ENCODE measurements around the gene FPR3. TPM values are rescaled to one million over a fixed set of nuclear protein-coding genes. Genes with fewer than 3 reads are reported as not detected.

The FPR3 gene
- polyA plus RNA-seq, 1 donor from 2014 or later: not detected

DNA sequence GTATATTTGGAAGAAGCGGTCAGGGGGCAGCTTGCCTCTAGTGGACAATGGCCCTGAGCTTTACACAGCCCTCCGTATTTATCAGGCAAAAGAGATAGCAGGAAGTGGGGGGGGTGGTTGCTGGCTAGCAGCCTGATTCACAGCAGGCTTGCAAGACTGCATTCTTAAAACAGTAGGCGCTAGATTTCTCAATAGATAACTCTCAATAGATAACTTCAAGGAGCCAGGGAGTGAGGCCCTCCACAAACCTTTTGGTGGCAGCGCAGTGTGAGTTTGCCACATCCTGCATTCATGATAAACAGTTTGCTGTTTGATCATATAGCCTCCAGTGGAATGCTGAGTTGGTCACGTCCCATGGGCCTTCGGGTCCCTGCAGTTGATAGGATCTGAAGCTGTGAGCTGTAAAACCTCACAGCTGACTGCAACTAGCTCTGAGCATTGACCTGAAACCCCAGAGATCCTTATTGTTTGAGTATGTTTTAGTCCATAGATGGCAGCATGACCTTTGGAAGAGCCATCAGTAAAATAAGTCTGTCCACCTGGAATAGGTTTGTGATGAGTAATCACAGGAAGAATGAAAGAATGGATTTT is 12.2 kb downstream of the FPR3 start:
- TF ChIP-seq MXI1 (conservative IDR thresholded peaks at IDR 0.05; ENCODE audit: poor library complexity, severe bottlenecking) (no peak), EZH2 (IDR thresholded peaks at IDR 0.05; ENCODE audit: borderline replicate concordance, insufficient read depth, low read length, poor library complexity, severe bottlenecking) (no peak), EP300 (conservative IDR thresholded peaks at IDR 0.05; ENCODE audit: poor library complexity, severe bottlenecking) (no peak), TAF1 (IDR thresholded peaks at IDR 0.05; ENCODE audit: low read depth) (no peak), SMC3 (conservative IDR thresholded peaks at IDR 0.05; ENCODE audit: poor library complexity) (no peak), RAD21 (conservative IDR thresholded peaks at IDR 0.05) (no peak), POLR2AphosphoS5 (IDR thresholded peaks at IDR 0.05) (no peak)
- TF ChIP-seq, protein P1, sequence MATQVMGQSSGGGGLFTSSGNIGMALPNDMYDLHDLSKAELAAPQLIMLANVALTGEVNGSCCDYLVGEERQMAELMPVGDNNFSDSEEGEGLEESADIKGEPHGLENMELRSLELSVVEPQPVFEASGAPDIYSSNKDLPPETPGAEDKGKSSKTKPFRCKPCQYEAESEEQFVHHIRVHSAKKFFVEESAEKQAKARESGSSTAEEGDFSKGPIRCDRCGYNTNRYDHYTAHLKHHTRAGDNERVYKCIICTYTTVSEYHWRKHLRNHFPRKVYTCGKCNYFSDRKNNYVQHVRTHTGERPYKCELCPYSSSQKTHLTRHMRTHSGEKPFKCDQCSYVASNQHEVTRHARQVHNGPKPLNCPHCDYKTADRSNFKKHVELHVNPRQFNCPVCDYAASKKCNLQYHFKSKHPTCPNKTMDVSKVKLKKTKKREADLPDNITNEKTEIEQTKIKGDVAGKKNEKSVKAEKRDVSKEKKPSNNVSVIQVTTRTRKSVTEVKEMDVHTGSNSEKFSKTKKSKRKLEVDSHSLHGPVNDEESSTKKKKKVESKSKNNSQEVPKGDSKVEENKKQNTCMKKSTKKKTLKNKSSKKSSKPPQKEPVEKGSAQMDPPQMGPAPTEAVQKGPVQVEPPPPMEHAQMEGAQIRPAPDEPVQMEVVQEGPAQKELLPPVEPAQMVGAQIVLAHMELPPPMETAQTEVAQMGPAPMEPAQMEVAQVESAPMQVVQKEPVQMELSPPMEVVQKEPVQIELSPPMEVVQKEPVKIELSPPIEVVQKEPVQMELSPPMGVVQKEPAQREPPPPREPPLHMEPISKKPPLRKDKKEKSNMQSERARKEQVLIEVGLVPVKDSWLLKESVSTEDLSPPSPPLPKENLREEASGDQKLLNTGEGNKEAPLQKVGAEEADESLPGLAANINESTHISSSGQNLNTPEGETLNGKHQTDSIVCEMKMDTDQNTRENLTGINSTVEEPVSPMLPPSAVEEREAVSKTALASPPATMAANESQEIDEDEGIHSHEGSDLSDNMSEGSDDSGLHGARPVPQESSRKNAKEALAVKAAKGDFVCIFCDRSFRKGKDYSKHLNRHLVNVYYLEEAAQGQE (IDR thresholded peaks at IDR 0.05; ENCODE audit: borderline replicate concordance): no peak
- TF ChIP-seq, protein P2, sequence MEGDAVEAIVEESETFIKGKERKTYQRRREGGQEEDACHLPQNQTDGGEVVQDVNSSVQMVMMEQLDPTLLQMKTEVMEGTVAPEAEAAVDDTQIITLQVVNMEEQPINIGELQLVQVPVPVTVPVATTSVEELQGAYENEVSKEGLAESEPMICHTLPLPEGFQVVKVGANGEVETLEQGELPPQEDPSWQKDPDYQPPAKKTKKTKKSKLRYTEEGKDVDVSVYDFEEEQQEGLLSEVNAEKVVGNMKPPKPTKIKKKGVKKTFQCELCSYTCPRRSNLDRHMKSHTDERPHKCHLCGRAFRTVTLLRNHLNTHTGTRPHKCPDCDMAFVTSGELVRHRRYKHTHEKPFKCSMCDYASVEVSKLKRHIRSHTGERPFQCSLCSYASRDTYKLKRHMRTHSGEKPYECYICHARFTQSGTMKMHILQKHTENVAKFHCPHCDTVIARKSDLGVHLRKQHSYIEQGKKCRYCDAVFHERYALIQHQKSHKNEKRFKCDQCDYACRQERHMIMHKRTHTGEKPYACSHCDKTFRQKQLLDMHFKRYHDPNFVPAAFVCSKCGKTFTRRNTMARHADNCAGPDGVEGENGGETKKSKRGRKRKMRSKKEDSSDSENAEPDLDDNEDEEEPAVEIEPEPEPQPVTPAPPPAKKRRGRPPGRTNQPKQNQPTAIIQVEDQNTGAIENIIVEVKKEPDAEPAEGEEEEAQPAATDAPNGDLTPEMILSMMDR (IDR thresholded peaks at IDR 0.05; ENCODE audit: poor library complexity, severe bottlenecking): no peak
- Histone ChIP-seq H3K9me2 (ENCODE audit: insufficient read depth, low read length) (no peaks in the 10 kb centered on the region), H3K4me3 (ENCODE audit: low read length) (no peak overlapping the region), H3K27ac (ENCODE audit: low read length) (no peak overlapping the region), H3K9ac (ENCODE audit: low read length) (no peak overlapping the region), H4K20me1 (ENCODE audit: insufficient read depth) (no peaks in the 10 kb centered on the region), H3K79me2 (replicated peaks; ENCODE audit: insufficient read depth, low read length) (no peaks in the 10 kb centered on the region), H3K36me3 (ENCODE audit: insufficient read depth, low read length) (no peaks in the 10 kb centered on the region), H2AFZ (ENCODE audit: low read depth, low read length) (no peak overlapping the region), H3K27me3 (ENCODE audit: insufficient read depth, low read depth, low read length) (no peaks in the 10 kb centered on the region), H3K4me2 (ENCODE audit: low read length) (no peak overlapping the region), H3F3A (ENCODE audit: insufficient read depth, low read length, poor library complexity, severe bottlenecking) (no peaks in the 10 kb centered on the region), H3K9me3 (ENCODE audit: low read length) (no peaks in the 10 kb centered on the region)

DNA sequence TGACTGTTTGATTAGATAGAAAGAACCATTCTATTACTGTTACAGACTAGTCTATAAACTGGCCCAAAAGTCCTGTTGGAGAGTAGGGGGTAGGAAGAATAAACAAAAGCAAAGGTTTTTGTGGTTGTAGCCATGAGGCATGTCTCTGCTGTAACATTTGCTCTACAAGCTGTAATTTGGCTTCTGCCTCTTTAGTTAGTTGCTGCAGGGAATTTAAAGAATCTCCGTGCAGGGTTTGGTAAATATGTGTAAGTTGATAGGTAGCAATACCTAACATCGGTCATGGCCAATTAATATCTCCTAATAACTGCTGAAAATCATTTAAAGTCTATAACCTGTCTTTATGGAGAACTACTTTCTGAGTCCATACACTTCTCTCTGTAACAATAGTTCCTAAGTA is 13.0 kb downstream of the FPR3 start:
- H3K27me3 ChIP-seq (ENCODE audit: insufficient read depth, low read depth, low read length): no peaks in the 10 kb centered on the region
- no peaks in the 10 kb centered on the region for H3K9me3 ChIP-seq (ENCODE audit: low read length)
- H3K4me3 ChIP-seq (ENCODE audit: low read length): no peak overlapping the region
- TF ChIP-seq SMC3 (conservative IDR thresholded peaks at IDR 0.05; ENCODE audit: poor library complexity) (no peak), RAD21 (conservative IDR thresholded peaks at IDR 0.05) (no peak), MXI1 (conservative IDR thresholded peaks at IDR 0.05; ENCODE audit: poor library complexity, severe bottlenecking) (no peak)
- H3K9ac ChIP-seq (ENCODE audit: low read length): no peak overlapping the region
- no peaks in the 10 kb centered on the region for H3K36me3 ChIP-seq (ENCODE audit: insufficient read depth, low read length)
- no peak overlapping the region for H2AFZ ChIP-seq (ENCODE audit: low read depth, low read length)
- no peaks in the 10 kb centered on the region for H3K9me2 ChIP-seq (ENCODE audit: insufficient read depth, low read length)
- H3K79me2 ChIP-seq (replicated peaks; ENCODE audit: insufficient read depth, low read length): no peaks in the 10 kb centered on the region
- H3K4me2 ChIP-seq (ENCODE audit: low read length): no peak overlapping the region
- no peak overlapping the region for H3K27ac ChIP-seq (ENCODE audit: low read length)
- no peaks in the 10 kb centered on the region for H4K20me1 ChIP-seq (ENCODE audit: insufficient read depth)
- H3F3A ChIP-seq (ENCODE audit: insufficient read depth, low read length, poor library complexity, severe bottlenecking): no peaks in the 10 kb centered on the region

Measured in neural cell (in vitro differentiated cells).